Measurements from ENCODE around the gene AGRN.
"Not testable (repeated sequence)": the region's sequence is repeated elsewhere in the genome, so short reads cannot be mapped to it uniquely, and the experiment has no call there.

Gene AGRN

GRCh38 chr1:1001057-1001783, 18.7 kb upstream of the AGRN start:
- no peak for DNase-seq

- no peak for DNase-seq
Observed at GRCh38 chr1:1003618-1004419, 16.1 kb upstream of the AGRN start.

- DNase-seq: no peak
Observed at GRCh38 chr1:1004420-1004779, 15.5 kb upstream of the AGRN start.

- no peak for DNase-seq
Observed at GRCh38 chr1:1004780-1005697, 14.9 kb upstream of the AGRN start.

GRCh38 chr1:1005774-1006304, 14.1 kb upstream of the AGRN start:
- no peak for DNase-seq

GRCh38 chr1:1006305-1007159, 13.4 kb upstream of the AGRN start:
- DNase-seq: no peak

GRCh38 chr1:1010131-1010530, 9.8 kb upstream of the AGRN start:
- not testable (repeated sequence) for DNase-seq

- no peak for DNase-seq
Observed at GRCh38 chr1:1011396-1011949, 8.4 kb upstream of the AGRN start.

GRCh38 chr1:1012736-1013104, 7.2 kb upstream of the AGRN start:
- not testable (repeated sequence) for DNase-seq

- peak; percentile 84 for DNase-seq
Observed at GRCh38 chr1:1013105-1013921, 6.6 kb upstream of the AGRN start, which contains the start of gene ISG15. Gene ISG15 (plus strand): TSS chr1:1013497. CDS start chr1:1013574, 77 bp downstream.

GRCh38 chr1:1013922-1014648, 5.8 kb upstream of the AGRN start:
- no peak for DNase-seq

- DNase-seq: no peak
Observed at GRCh38 chr1:1014799-1015681, 4.9 kb upstream of the AGRN start.

GRCh38 chr1:1017397-1018320, 2.3 kb upstream of the AGRN start:
- not testable (repeated sequence) for DNase-seq

GRCh38 chr1:1018321-1018685, 1.6 kb upstream of the AGRN start:
- DNase-seq: not testable (repeated sequence)

GRCh38 chr1:1019122-1019999, 559 bp upstream of the AGRN start:
- DNase-seq: peak; percentile 84

GRCh38 chr1:1020415-1021009, 592 bp downstream of the AGRN start:
- no peak for DNase-seq
